ENCODE measurements around the gene ATP6V1A.

Gene ATP6V1A

DNA sequence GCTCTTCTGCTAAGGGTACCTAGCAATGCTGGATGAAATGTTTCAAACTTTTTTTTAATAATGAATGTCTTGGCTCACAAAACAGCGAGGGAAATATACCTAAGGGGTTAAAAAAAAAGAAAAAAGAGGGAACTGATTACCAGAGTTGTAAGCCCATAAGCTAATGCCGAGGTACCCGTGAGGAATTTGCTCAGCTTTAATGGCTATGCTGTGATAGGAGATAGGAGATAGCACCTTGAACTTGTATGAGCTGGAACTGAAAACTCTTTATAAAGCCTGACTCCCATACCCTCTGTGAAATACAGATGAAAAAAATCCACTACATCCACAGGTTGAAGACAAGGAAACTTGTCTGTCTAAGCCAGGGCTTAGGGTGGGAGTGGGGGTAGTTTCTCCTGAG is 105.7 kb downstream of the ATP6V1A start:
- H3K9me2 ChIP-seq (replicated peaks; ENCODE audit: low read depth, low read length), result no peaks in the 10 kb centered on the region
- H3K4me1 ChIP-seq (ENCODE audit: insufficient read depth, low read length, poor library complexity, severe bottlenecking), result no peaks in the 10 kb centered on the region
- H3K9ac ChIP-seq (ENCODE audit: low read depth, low read length, poor library complexity, severe bottlenecking), result no peak overlapping the region
- no peak for TF ChIP-seq EZH2phosphoT487 (IDR thresholded peaks at IDR 0.05; ENCODE audit: borderline replicate concordance)
- TF ChIP-seq, protein P1, sequence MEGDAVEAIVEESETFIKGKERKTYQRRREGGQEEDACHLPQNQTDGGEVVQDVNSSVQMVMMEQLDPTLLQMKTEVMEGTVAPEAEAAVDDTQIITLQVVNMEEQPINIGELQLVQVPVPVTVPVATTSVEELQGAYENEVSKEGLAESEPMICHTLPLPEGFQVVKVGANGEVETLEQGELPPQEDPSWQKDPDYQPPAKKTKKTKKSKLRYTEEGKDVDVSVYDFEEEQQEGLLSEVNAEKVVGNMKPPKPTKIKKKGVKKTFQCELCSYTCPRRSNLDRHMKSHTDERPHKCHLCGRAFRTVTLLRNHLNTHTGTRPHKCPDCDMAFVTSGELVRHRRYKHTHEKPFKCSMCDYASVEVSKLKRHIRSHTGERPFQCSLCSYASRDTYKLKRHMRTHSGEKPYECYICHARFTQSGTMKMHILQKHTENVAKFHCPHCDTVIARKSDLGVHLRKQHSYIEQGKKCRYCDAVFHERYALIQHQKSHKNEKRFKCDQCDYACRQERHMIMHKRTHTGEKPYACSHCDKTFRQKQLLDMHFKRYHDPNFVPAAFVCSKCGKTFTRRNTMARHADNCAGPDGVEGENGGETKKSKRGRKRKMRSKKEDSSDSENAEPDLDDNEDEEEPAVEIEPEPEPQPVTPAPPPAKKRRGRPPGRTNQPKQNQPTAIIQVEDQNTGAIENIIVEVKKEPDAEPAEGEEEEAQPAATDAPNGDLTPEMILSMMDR (conservative IDR thresholded peaks at IDR 0.05; ENCODE audit: low read length), result no peak
- H3K4me3 ChIP-seq (ENCODE audit: low read length, poor library complexity, severe bottlenecking), result no peak overlapping the region
- H3K79me2 ChIP-seq (ENCODE audit: insufficient read depth, low read length), result no peaks in the 10 kb centered on the region
- no peaks in the 10 kb centered on the region for H4K20me1 ChIP-seq (ENCODE audit: insufficient read depth, low read length, poor library complexity, severe bottlenecking)
- H3K9me3 ChIP-seq (ENCODE audit: insufficient read depth, low read depth, low read length), result no peaks in the 10 kb centered on the region
- no peak overlapping the region for H3K4me2 ChIP-seq (ENCODE audit: low read depth, low read length, poor library complexity, severe bottlenecking)
- H3K36me3 ChIP-seq (ENCODE audit: insufficient read depth, low read length), result no peaks in the 10 kb centered on the region
- H2AFZ ChIP-seq (ENCODE audit: low read length), result no peak overlapping the region
- H3K27me3 ChIP-seq (ENCODE audit: insufficient read depth, low read length, poor library complexity, severe bottlenecking), result no peaks in the 10 kb centered on the region
- no peaks in the 10 kb centered on the region for H3F3A ChIP-seq (ENCODE audit: low read depth)
